ENCODE measurements around the gene NR3C1.
A peak's percentile ranks its signal among the peaks of the same experiment; 100 is the strongest.

Gene NR3C1

GRCh38 chr5:143442385-143442784 is 38.9 kb upstream of the NR3C1 start:
- TF ChIP-seq CSRNP3 (CRISPR knock-in tag; IDR thresholded peaks at IDR 0.05) (no peak), PPARA (CRISPR knock-in tag; IDR thresholded peaks at IDR 0.05; ENCODE audit: borderline replicate concordance) (no peak), ZNF565 (CRISPR knock-in tag; conservative IDR thresholded peaks at IDR 0.05; ENCODE audit: low read depth) (no peak), TOX (CRISPR knock-in tag; IDR thresholded peaks at IDR 0.05; ENCODE audit: borderline replicate concordance) (no peak), CSDC2 (CRISPR knock-in tag; IDR thresholded peaks at IDR 0.05) (no peak), BACH2 (CRISPR knock-in tag; IDR thresholded peaks at IDR 0.05; ENCODE audit: borderline replicate concordance) (no peak), RARB (CRISPR knock-in tag; IDR thresholded peaks at IDR 0.05) (no peak), ESRRG (CRISPR knock-in tag; IDR thresholded peaks at IDR 0.05) (no peak), ZNF70 (CRISPR knock-in tag; IDR thresholded peaks at IDR 0.05) (no peak), OSR1 (CRISPR knock-in tag; IDR thresholded peaks at IDR 0.05) (no peak)
- no peak for ATAC-seq

- TF ChIP-seq CSRNP3 (CRISPR knock-in tag; IDR thresholded peaks at IDR 0.05): 0 out of 2 replicates have a peak, but pooled peaks have one; percentile 55
- TF ChIP-seq OSR1 (CRISPR knock-in tag; IDR thresholded peaks at IDR 0.05): no peak
- TF ChIP-seq PPARA (CRISPR knock-in tag; IDR thresholded peaks at IDR 0.05; ENCODE audit: borderline replicate concordance): no peak
- TF ChIP-seq BACH2 (CRISPR knock-in tag; IDR thresholded peaks at IDR 0.05; ENCODE audit: borderline replicate concordance): no peak
- TF ChIP-seq ISL1 (CRISPR knock-in tag; IDR thresholded peaks at IDR 0.05): peak; percentile 67
- TF ChIP-seq ZFP3 (CRISPR knock-in tag; IDR thresholded peaks at IDR 0.05): no peak
- TF ChIP-seq TCF4 (CRISPR knock-in tag; IDR thresholded peaks at IDR 0.05; ENCODE audit: borderline replicate concordance): peak; percentile 92
- 0 out of 2 replicates have a peak, but pooled peaks have one; percentile 37 for TF ChIP-seq ZNF70 (CRISPR knock-in tag; IDR thresholded peaks at IDR 0.05)
- TF ChIP-seq ZFP30 (CRISPR knock-in tag; IDR thresholded peaks at IDR 0.05): 0 out of 2 replicates have a peak, but pooled peaks have one; percentile 16
- no peak for TF ChIP-seq POU6F1 (CRISPR knock-in tag; IDR thresholded peaks at IDR 0.05; ENCODE audit: borderline replicate concordance, low read depth)
- peak; percentile 68; the same call in 1 of the 2 replicates for TF ChIP-seq GLIS3 (CRISPR knock-in tag; IDR thresholded peaks at IDR 0.05)
- TF ChIP-seq ZNF565 (CRISPR knock-in tag; conservative IDR thresholded peaks at IDR 0.05; ENCODE audit: low read depth): no peak
- TF ChIP-seq TSHZ2 (CRISPR knock-in tag; IDR thresholded peaks at IDR 0.05): peak; percentile 96
- no peak for TF ChIP-seq SNAI2 (CRISPR knock-in tag; IDR thresholded peaks at IDR 0.05)
- no peak for TF ChIP-seq ESRRG (CRISPR knock-in tag; IDR thresholded peaks at IDR 0.05)
- ATAC-seq: peak; percentile 48; the same call in 1 of the 3 replicates
Measured at GRCh38 chr5:143440448-143441115, 37.1 kb upstream of the NR3C1 start.

GRCh38 chr5:143437666-143438273 is 34.3 kb upstream of the NR3C1 start:
- TF ChIP-seq PPARA (CRISPR knock-in tag; IDR thresholded peaks at IDR 0.05; ENCODE audit: borderline replicate concordance) (no peak), CREB5 (CRISPR knock-in tag; IDR thresholded peaks at IDR 0.05; ENCODE audit: low read depth) (no peak), ARNTL (CRISPR knock-in tag; IDR thresholded peaks at IDR 0.05; ENCODE audit: borderline replicate concordance, low read depth) (no peak), ISL1 (CRISPR knock-in tag; IDR thresholded peaks at IDR 0.05) (no peak), ZFP3 (CRISPR knock-in tag; IDR thresholded peaks at IDR 0.05) (no peak), ZNF70 (CRISPR knock-in tag; IDR thresholded peaks at IDR 0.05) (no peak)
- no peak for ATAC-seq

All from SK-N-SH treated with all-trans-retinoic acid at 6 μM for 48 hours (cell line).